Heart right ventricle (tissue), 16 donors: ENCODE data around the gene TMCC3. TPM values are rescaled to one million over a fixed set of nuclear protein-coding genes. Genes with fewer than 3 reads are reported as not detected.

ENCODE experiments used
- ATAC-seq, 8 donors: fragments of 200-7000 bp; cut with Tn5 transposase; one replicate each; pipeline ENCODE4 v1.9.1; 2020; ENCODE audit warnings: mild to moderate bottlenecking in 8 of 8, moderate library complexity in 8 of 8, moderate number of reproducible peaks in 1 of 8
- DNase-seq, 2 donors: peaks; one replicate each; pipeline ENCODE4 v3.0.0-alpha.2; 2020
- H3K27ac ChIP-seq, 10 donors: fragments of 200-600 bp; sonication (generic) in 2 of 10; one replicate each; pipeline versions ENCODE4 v1.5.0 to v1.8.0; 2020 to 2022; ENCODE audit warnings: mild to moderate bottlenecking in 3 of 10
- H3K27me3 ChIP-seq, 7 donors: fragments of 200-600 bp; one replicate each; pipeline ENCODE4 v1.8.0; 2021 to 2022; ENCODE audit warnings: mild to moderate bottlenecking in 2 of 7
- H3K36me3 ChIP-seq, 9 donors: fragments of 200-600 bp; sonication (generic) in 1 of 9; one replicate each; pipeline versions ENCODE4 v1.5.0 to v1.8.0; 2020 to 2022; ENCODE audit warnings: mild to moderate bottlenecking in 2 of 9
- H3K4me1 ChIP-seq, 9 donors: fragments of 200-600 bp; sonication (generic) in 1 of 9; one replicate each; pipeline versions ENCODE4 v1.5.0 to v1.8.0; 2020 to 2022; ENCODE audit warnings: mild to moderate bottlenecking in 4 of 9
- H3K4me3 ChIP-seq, 10 donors: fragments of 200-600 bp; sonication (generic) in 2 of 10; one replicate each; pipeline versions ENCODE4 v1.5.0 to v1.8.0; 2020 to 2022; ENCODE audit warnings: mild to moderate bottlenecking in 7 of 10, moderate library complexity in 2 of 10
- H3K9me3 ChIP-seq, 11 donors: fragments of 200-600 bp in 10 of 11; sonication (generic) in 2 of 11; one replicate each; pipeline versions ENCODE4 v1.5.0 to v1.8.0; 2013 to 2022; ENCODE audit warnings: mild to moderate bottlenecking in 2 of 11, control low read depth in 1 of 11, moderate library complexity in 1 of 11
- WGBS, 2 donors: extraction: QIAGEN DNeasy Blood & Tissue Kit; methylation state at CpG; one replicate each; pipeline ENCODE4 v1.1.7; 2013; ENCODE audit warnings: inconsistent platforms in 1 of 2; 5-methylcytosine and 5-hydroxymethylcytosine counted together
- intact Hi-C, 10 donors: fragments of 100-400 bp; cut with DNase I; formaldehyde crosslinking; loops; one replicate each; pipeline versions ENCODE4 v1.11.1 to v1.14.2; 2022
- polyA plus RNA-seq, 2 donors: library from polyadenylated mRNA; stranded (reverse); fragments of 200-250 nt; gene quantifications; one replicate each; pipeline ENCODE4 v1.2.3, GENCODE V29; 2013
- total RNA-seq, 10 donors: library from RNA; stranded (reverse); fragmentation: NEBNext Ultra II Directional in 3 of 10; extraction: Animal tissue kit (Norgen Biotek cat#: 25700) in 3 of 10; gene quantifications; one replicate each; pipeline versions ENCODE4 v1.2.1 to v1.2.4, GENCODE V29; 2021 to 2023
- TF ChIP-seq, protein P1 (sequence below), 9 donors: fragments of 200-600 bp; sonication (generic) in 2 of 9; IDR thresholded peaks; one replicate each; pipeline versions ENCODE4 v1.5.0 to v1.8.0; 2021 to 2022; ENCODE audit warnings: antibody characterized with exemption in 9 of 9, mild to moderate bottlenecking in 5 of 9, moderate library complexity in 1 of 9
- donor health status: Arrhythmogenic right ventricular cardiomyopathy.
- donor health status: ischemic (EF 13 %, LVEDD 7.1; RV severe dilation, severe dysfunction).
- donor health status: healthy with polysubstance abuse.
- donor health status: DM: no; HTN: yes; CAD: no.
- donor health status: DM: no; HTN: no; CAD: no.
- donor health status: ischemic (EF 25% LVEDD 6.9; RV normal size, moderate dysfunction).
- donor health status: ischemic (EF 25% LVEDD 5.7; RV mildly dilated, moderate dysfunction).
- donor health status: healthy.
- donor health status: DM: yes; HTN: yes; CAD: no.
- donor health status: Ischemic cardiomyopathy.
- donor health status: ischemic (EF 35%, LVEDD 5.7; RV mildly dilated, moderate dysfunction).
- donor health status: nonischemic (EF 11% LVEDD 7.7; RV severe dilation, severe dysfunction).
- donor health status: DM: yes; HTN: yes; CAD: no.
- donor health status: PGD.
- donor health status: ischemic (EF 29% LVEDD 5.4; RV normal size, mild dysfunction).
- donor health status: nonischemic (EF 23%, LVEDD 6.1; RV moderate dilation, normal function).

The TMCC3 gene
- total and polyA plus RNA-seq, 12 donors, result 0.88 to 7.3 (median 3.0) TPM

- peak in 4 of 8 donors; percentile 9 to 23 (median 18) for ATAC-seq
- DNase-seq, result no peak
- no peaks in the 10 kb centered on the region for H3K27me3 ChIP-seq
- TF ChIP-seq, protein P1, sequence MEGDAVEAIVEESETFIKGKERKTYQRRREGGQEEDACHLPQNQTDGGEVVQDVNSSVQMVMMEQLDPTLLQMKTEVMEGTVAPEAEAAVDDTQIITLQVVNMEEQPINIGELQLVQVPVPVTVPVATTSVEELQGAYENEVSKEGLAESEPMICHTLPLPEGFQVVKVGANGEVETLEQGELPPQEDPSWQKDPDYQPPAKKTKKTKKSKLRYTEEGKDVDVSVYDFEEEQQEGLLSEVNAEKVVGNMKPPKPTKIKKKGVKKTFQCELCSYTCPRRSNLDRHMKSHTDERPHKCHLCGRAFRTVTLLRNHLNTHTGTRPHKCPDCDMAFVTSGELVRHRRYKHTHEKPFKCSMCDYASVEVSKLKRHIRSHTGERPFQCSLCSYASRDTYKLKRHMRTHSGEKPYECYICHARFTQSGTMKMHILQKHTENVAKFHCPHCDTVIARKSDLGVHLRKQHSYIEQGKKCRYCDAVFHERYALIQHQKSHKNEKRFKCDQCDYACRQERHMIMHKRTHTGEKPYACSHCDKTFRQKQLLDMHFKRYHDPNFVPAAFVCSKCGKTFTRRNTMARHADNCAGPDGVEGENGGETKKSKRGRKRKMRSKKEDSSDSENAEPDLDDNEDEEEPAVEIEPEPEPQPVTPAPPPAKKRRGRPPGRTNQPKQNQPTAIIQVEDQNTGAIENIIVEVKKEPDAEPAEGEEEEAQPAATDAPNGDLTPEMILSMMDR (IDR thresholded peaks at IDR 0.05), result no peak
- peaks cover 0 to 39% (median 15%) of the 10 kb centered on the region in 9 donors for H3K4me1 ChIP-seq
- intact Hi-C loops, result no loop called here
- H3K9me3 ChIP-seq, result no peaks in the 10 kb centered on the region
- H3K27ac ChIP-seq, result peak overlapping the region in 3 of 10 donors; percentile 31 to 48 (median 46)
- H3K36me3 ChIP-seq, result no peaks in the 10 kb centered on the region
- 69% methylated on average over 7 of the region's 7 CpGs for WGBS, 2 donors
- H3K4me3 ChIP-seq, result peak overlapping the region in 5 of 10 donors; percentile 17 to 43 (median 34)
Observed at GRCh38 chr12:94689002-94689645, 38.8 kb upstream of the TMCC3 start.

DNA sequence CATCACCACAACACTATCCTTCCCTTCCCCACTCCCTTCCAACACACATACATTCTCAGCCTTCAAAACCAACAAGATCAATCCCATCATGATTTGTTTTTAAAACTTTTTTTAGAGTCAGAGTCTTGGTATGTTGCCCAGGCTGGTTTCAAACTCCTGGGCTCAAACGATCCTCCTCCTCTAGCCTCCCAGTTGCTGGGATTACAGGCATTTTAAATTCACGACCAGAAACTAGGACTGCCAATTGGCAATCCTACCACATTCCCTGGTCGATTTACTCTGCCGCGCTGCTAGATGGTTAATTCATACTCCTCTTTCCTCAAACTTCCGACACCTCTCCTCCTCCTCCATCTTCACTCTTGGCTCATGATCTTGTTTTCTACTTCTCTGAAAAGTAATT lies 37.5 kb upstream of the TMCC3 start:
- H3K27me3 ChIP-seq, result no peaks in the 10 kb centered on the region
- H3K9me3 ChIP-seq, result no peaks in the 10 kb centered on the region
- no peak overlapping the region for H3K4me3 ChIP-seq
- no peaks in the 10 kb centered on the region for H3K36me3 ChIP-seq
- 75 to 86% methylated on average over 6 of the region's 6 CpGs for WGBS, 2 donors
- TF ChIP-seq, protein P1 (IDR thresholded peaks at IDR 0.05), result no peak
- no peak for ATAC-seq
- H3K27ac ChIP-seq, result peak overlapping the region in 3 of 10 donors; percentile 2 to 56 (median 24)
- intact Hi-C loops, result no loop called here
- DNase-seq, result no peak
- peaks cover 0 to 39% (median 15%) of the 10 kb centered on the region in 9 donors for H3K4me1 ChIP-seq

- ATAC-seq, result peak in 3 of 8 donors; percentile 40 to 65 (median 53)
- TF ChIP-seq, protein P1 (IDR thresholded peaks at IDR 0.05), result no peak
Observed at GRCh38 chr12:94686834-94687628, 36.7 kb upstream of the TMCC3 start.

GRCh38 chr12:94684416-94685142 lies 34.2 kb upstream of the TMCC3 start:
- H3K27ac ChIP-seq, result no peak overlapping the region
- WGBS, 2 donors, result 92 to 95% methylated on average over 7 of the region's 7 CpGs
- TF ChIP-seq, protein P1 (IDR thresholded peaks at IDR 0.05), result no peak

More at GRCh38 chr12:94686834-94687628, 36.7 kb upstream of the TMCC3 start:
- H3K4me1 ChIP-seq, result peaks cover 0 to 39% (median 15%) of the 10 kb centered on the region in 9 donors
- no peaks in the 10 kb centered on the region for H3K36me3 ChIP-seq
- no peaks in the 10 kb centered on the region for H3K27me3 ChIP-seq
- intact Hi-C loops, result no loop called here
- WGBS, 2 donors, result 58 to 67% methylated on average over 6 of the region's 6 CpGs
- DNase-seq, result no peak
- peak overlapping the region in 5 of 10 donors; percentile 2 to 56 (median 24) for H3K27ac ChIP-seq
- H3K9me3 ChIP-seq, result no peaks in the 10 kb centered on the region
- H3K4me3 ChIP-seq, result no peak overlapping the region

More at GRCh38 chr12:94684416-94685142, 34.2 kb upstream of the TMCC3 start:
- intact Hi-C loops, result no loop called here
- no peaks in the 10 kb centered on the region for H3K36me3 ChIP-seq
- no peaks in the 10 kb centered on the region for H3K9me3 ChIP-seq
- H3K4me1 ChIP-seq, result peaks cover 0 to 26% (median 2%) of the 10 kb centered on the region in 9 donors
- no peak overlapping the region for H3K4me3 ChIP-seq
- ATAC-seq, result no peak
- no peak for DNase-seq
- H3K27me3 ChIP-seq, result no peaks in the 10 kb centered on the region
